Loucy (cell line): ENCODE results near the gene POFUT2.

Source experiments
- EZH2phosphoT487 ChIP-seq: fragments of 200-600 bp; IDR thresholded peaks from 2 replicates; pipeline ENCODE4 v1.6.1; 2018; ENCODE audit warnings: antibody characterized with exemption, mild to moderate bottlenecking, moderate library complexity, borderline replicate concordance
- TF ChIP-seq, protein P1 (sequence below): fragments of 200-600 bp; sonication (generic); conservative IDR thresholded peaks from 2 replicates; pipeline ENCODE4 v1.5.1; 2014; ENCODE audit warnings: mild to moderate bottlenecking, antibody characterized with exemption, low read length

- TF ChIP-seq, protein P1, sequence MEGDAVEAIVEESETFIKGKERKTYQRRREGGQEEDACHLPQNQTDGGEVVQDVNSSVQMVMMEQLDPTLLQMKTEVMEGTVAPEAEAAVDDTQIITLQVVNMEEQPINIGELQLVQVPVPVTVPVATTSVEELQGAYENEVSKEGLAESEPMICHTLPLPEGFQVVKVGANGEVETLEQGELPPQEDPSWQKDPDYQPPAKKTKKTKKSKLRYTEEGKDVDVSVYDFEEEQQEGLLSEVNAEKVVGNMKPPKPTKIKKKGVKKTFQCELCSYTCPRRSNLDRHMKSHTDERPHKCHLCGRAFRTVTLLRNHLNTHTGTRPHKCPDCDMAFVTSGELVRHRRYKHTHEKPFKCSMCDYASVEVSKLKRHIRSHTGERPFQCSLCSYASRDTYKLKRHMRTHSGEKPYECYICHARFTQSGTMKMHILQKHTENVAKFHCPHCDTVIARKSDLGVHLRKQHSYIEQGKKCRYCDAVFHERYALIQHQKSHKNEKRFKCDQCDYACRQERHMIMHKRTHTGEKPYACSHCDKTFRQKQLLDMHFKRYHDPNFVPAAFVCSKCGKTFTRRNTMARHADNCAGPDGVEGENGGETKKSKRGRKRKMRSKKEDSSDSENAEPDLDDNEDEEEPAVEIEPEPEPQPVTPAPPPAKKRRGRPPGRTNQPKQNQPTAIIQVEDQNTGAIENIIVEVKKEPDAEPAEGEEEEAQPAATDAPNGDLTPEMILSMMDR, result no peak
- no peak for TF ChIP-seq EZH2phosphoT487
Observed at GRCh38 chr21:45249626-45250025, 38.1 kb downstream of the POFUT2 start.
